Thyroid gland (tissue), 4 donors: ENCODE measurements around the gene LENG1.

Experiments used
- POLR2A ChIP-seq, 2 donors: fragments of 450-650 bp; IDR thresholded peaks; one replicate each; pipeline ENCODE4 v1.6.1; 2017; ENCODE audit warnings: antibody characterized with exemption in 2 of 2, mild to moderate bottlenecking in 2 of 2, moderate library complexity in 1 of 2
- TF ChIP-seq, protein P1 (sequence below), 6 experiments: fragments of 200-600 bp in 3 of 6; fragments of 450-650 bp in 3 of 6; sonication (generic) in 3 of 6; IDR thresholded peaks; one replicate each; pipeline ENCODE4 v1.5.1; 2016 to 2019; ENCODE audit warnings: antibody characterized with exemption in 6 of 6, mild to moderate bottlenecking in 2 of 6, inconsistent platforms in 1 of 6, moderate library complexity in 1 of 6

DNA sequence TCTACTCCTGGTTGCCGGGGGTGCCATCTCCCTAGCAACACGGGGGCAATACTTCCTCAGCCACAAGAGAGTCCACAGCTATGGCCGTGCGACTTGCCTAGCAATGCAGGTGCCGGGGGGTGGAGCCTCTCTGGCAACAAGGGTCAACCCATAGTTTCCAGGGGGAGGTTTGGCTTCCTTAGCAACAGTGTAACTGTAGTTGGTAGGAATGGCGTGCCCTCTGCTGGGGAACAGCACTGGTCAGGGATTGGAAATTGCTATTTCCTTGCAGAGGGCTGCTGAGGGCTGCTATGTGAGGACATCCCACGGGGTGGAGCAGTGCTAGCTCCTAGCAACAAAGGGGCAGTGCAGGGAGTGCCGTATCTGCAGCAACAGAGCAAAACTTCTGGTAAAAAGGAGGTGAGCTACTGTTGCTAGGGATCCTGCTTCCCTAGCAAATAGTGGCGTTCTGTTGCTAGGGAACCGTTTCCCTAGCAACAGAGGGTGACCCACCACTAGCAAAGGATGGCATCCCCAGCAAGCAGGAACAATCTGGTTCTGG is 20.5 kb upstream of the LENG1 start:
- TF ChIP-seq, protein P1, sequence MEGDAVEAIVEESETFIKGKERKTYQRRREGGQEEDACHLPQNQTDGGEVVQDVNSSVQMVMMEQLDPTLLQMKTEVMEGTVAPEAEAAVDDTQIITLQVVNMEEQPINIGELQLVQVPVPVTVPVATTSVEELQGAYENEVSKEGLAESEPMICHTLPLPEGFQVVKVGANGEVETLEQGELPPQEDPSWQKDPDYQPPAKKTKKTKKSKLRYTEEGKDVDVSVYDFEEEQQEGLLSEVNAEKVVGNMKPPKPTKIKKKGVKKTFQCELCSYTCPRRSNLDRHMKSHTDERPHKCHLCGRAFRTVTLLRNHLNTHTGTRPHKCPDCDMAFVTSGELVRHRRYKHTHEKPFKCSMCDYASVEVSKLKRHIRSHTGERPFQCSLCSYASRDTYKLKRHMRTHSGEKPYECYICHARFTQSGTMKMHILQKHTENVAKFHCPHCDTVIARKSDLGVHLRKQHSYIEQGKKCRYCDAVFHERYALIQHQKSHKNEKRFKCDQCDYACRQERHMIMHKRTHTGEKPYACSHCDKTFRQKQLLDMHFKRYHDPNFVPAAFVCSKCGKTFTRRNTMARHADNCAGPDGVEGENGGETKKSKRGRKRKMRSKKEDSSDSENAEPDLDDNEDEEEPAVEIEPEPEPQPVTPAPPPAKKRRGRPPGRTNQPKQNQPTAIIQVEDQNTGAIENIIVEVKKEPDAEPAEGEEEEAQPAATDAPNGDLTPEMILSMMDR (IDR thresholded peaks at IDR 0.05) = no peak
- TF ChIP-seq POLR2A (IDR thresholded peaks at IDR 0.05) = no peak
